HepG2 (cell line): ENCODE measurements around the gene SH2D3A. TPM values are rescaled to one million over a fixed set of nuclear protein-coding genes. Genes with fewer than 3 reads are reported as not detected.

Experiments used
- ATAC-seq: fragments of 200-7000 bp; cut with Tn5 transposase; 3 replicates; pipeline ENCODE4 v1.9.1; 2020; ENCODE audit warnings: mild to moderate bottlenecking, moderate library complexity
- BruUV-seq: library from RNA; stranded (reverse); fragments of 400-500 nt; replicated peaks from 2 replicates; lab custom pipeline; 2021; lab: Mats Ljungman, UMichigan
- CTCF ChIA-PET: fragments of 300-600 bp; formaldehyde crosslinking; extraction: SDS; loops from one replicate; lab custom pipeline; 2021; ENCODE audit warnings: low total read pairs, inconsistent platforms, low intra/inter-chr PET ratio; lab: Yijun Ruan, JAX
- POLR2A ChIA-PET: fragments of 350-600 bp; sonication (Branson Sonifier 250); formaldehyde crosslinking; loops from one replicate; lab custom pipeline; 2020; ENCODE audit warnings: antibody characterized with exemption, inconsistent platforms; lab: Yijun Ruan, JAX
- DNase-seq: peaks from one replicate; pipeline ENCODE4 v3.0.0-alpha.2; 2015; ENCODE audit warnings: low spot score
- FAIRE-seq: peaks from 3 replicates; lab custom pipeline; 2011; peaks lifted over from hg19 to GRCh38; lab: Jason Lieb, UNC
- H2AFZ ChIP-seq: one replicate; pipeline ENCODE4 v1.6.1; 2011; ENCODE audit warnings: low read length, inconsistent platforms
- H3K27ac ChIP-seq: fragments of 300-600 bp; 3 replicates; pipeline ENCODE4 v1.8.0; 2011; ENCODE audit warnings: mixed run types, mild to moderate bottlenecking, mixed read lengths, low read length, inconsistent platforms; ENCODE audit not compliant: insufficient read depth; ENCODE audit errors: extremely low read length
- H3K27me3 ChIP-seq, 2 experiments: fragments of 200-600 bp in 1 of 2; 2 replicates in 1 of 2; 3 replicates in 1 of 2; pipeline versions ENCODE4 v1.6.0 to v1.8.0; 2011; ENCODE audit warnings: low read length in 2 of 2, mild to moderate bottlenecking in 2 of 2, moderate library complexity in 2 of 2, inconsistent platforms in 1 of 2; ENCODE audit not compliant: insufficient read depth in 2 of 2, control insufficient read depth in 1 of 2
- H3K36me3 ChIP-seq, 2 experiments: fragments of 200-600 bp in 1 of 2; replicated peaks in 1 of 2; 2 replicates in 1 of 2; 3 replicates in 1 of 2; pipeline versions ENCODE4 v1.5.1 to v1.8.0; 2011; ENCODE audit warnings: low read length in 2 of 2, inconsistent platforms in 1 of 2; ENCODE audit not compliant: insufficient read depth in 2 of 2, control insufficient read depth in 1 of 2
- H3K4me1 ChIP-seq: 2 replicates; pipeline ENCODE4 v1.5.1; 2012; ENCODE audit warnings: low read length, inconsistent platforms; ENCODE audit not compliant: insufficient read depth
- H3K4me2 ChIP-seq: 2 replicates; pipeline ENCODE4 v1.6.0; 2011; ENCODE audit warnings: low read depth, low read length, inconsistent platforms
- H3K4me3 ChIP-seq, 3 experiments: fragments of 200-600 bp in 1 of 3; sonication (generic), shearing (Covaris generic) in 1 of 3; replicated peaks in 1 of 3; 2 replicates each; pipeline ENCODE4 v1.5.1; 2011 to 2016; ENCODE audit warnings: low read length in 3 of 3, inconsistent platforms in 2 of 3, low read depth in 2 of 3, mild to moderate bottlenecking in 2 of 3, control low read depth in 1 of 3, mixed read lengths in 1 of 3; ENCODE audit not compliant: insufficient read depth in 1 of 3
- H3K79me2 ChIP-seq: one replicate; pipeline ENCODE4 v1.6.1; 2011; ENCODE audit warnings: low read length, inconsistent platforms; ENCODE audit not compliant: insufficient read depth
- H3K9ac ChIP-seq: 2 replicates; pipeline ENCODE4 v1.6.0; 2011; ENCODE audit warnings: mild to moderate bottlenecking, low read depth, low read length, inconsistent platforms; ENCODE audit not compliant: insufficient read depth
- H3K9me3 ChIP-seq: 2 replicates; pipeline ENCODE4 v1.5.1; 2012; ENCODE audit warnings: mild to moderate bottlenecking, low read length
- H4K20me1 ChIP-seq: 2 replicates; pipeline ENCODE4 v1.6.0; 2011; ENCODE audit warnings: inconsistent platforms, mild to moderate bottlenecking, low read length, moderate library complexity; ENCODE audit not compliant: insufficient read depth
- CHD4 ChIP-seq: fragments of 200-600 bp; sonication (generic); IDR thresholded peaks from 2 replicates; pipeline ENCODE4 v1.7.0; 2017; ENCODE audit warnings: mild to moderate bottlenecking, low read length, borderline replicate concordance
- GPN1 ChIP-seq: sonication (generic); formaldehyde crosslinking; IDR thresholded peaks from 2 replicates; pipeline ENCODE4 v1.5.1; 2020; ENCODE audit warnings: missing genetic modification reagents, borderline replicate concordance
- HHEX ChIP-seq: IDR thresholded peaks from 2 replicates; pipeline ENCODE4 v1.6.1; 2016; ENCODE audit warnings: control low read depth
- KLF13 ChIP-seq: sonication (generic); formaldehyde crosslinking; IDR thresholded peaks from 2 replicates; pipeline ENCODE4 v1.4.0; 2020; ENCODE audit warnings: mild to moderate bottlenecking, missing genetic modification reagents
- NCOA5 ChIP-seq: sonication (generic); formaldehyde crosslinking; IDR thresholded peaks from 2 replicates; pipeline ENCODE4 v1.4.0; 2020; ENCODE audit warnings: missing genetic modification reagents
- NRL ChIP-seq: sonication (generic); formaldehyde crosslinking; IDR thresholded peaks from 2 replicates; pipeline ENCODE4 v1.5.0; 2020; ENCODE audit warnings: missing genetic modification reagents, mild to moderate bottlenecking, moderate library complexity, borderline replicate concordance
- POLR2AphosphoS5 ChIP-seq: IDR thresholded peaks from 2 replicates; pipeline ENCODE4 v1.6.1; 2012; ENCODE audit warnings: low read depth, low read length
- RFX3 ChIP-seq: IDR thresholded peaks from 2 replicates; pipeline ENCODE4 v1.6.1; 2016; ENCODE audit warnings: missing biosample characterization, missing genetic modification reagents
- SAP130 ChIP-seq: IDR thresholded peaks from 2 replicates; pipeline ENCODE4 v1.6.1; 2016; ENCODE audit warnings: low read depth
- TEAD3 ChIP-seq: optimal IDR thresholded peaks from 2 replicates; pipeline ENCODE3; 2016; ENCODE audit warnings: borderline replicate concordance
- TRAFD1 ChIP-seq: sonication (generic); formaldehyde crosslinking; IDR thresholded peaks from 2 replicates; pipeline ENCODE4 v1.5.1; 2020; ENCODE audit warnings: missing genetic modification reagents, mild to moderate bottlenecking, borderline replicate concordance
- UBTF ChIP-seq: sonication (generic); formaldehyde crosslinking; IDR thresholded peaks from 2 replicates; pipeline ENCODE4 v1.4.0; 2020; ENCODE audit warnings: mild to moderate bottlenecking, missing genetic modification reagents
- ZBTB38 ChIP-seq: sonication (generic); formaldehyde crosslinking; IDR thresholded peaks from 2 replicates; pipeline ENCODE4 v1.5.1; 2020; ENCODE audit warnings: mild to moderate bottlenecking, missing genetic modification reagents
- ZEB1 ChIP-seq: IDR thresholded peaks from 2 replicates; pipeline ENCODE4 v1.6.1; 2012; ENCODE audit warnings: mild to moderate bottlenecking, low read depth, inconsistent platforms; ENCODE audit not compliant: insufficient replicate concordance
- ZFP37 ChIP-seq: sonication (generic); formaldehyde crosslinking; IDR thresholded peaks from 2 replicates; pipeline ENCODE4 v1.4.0; 2020; ENCODE audit warnings: missing genetic modification reagents, borderline replicate concordance
- ZNF468 ChIP-seq: sonication (generic); formaldehyde crosslinking; IDR thresholded peaks from 2 replicates; pipeline ENCODE4 v1.8.0; 2022; ENCODE audit warnings: mild to moderate bottlenecking, moderate library complexity, missing genetic modification reagents
- ZNF496 ChIP-seq: sonication (generic); formaldehyde crosslinking; IDR thresholded peaks from 2 replicates; pipeline ENCODE4 v1.8.1; 2023; ENCODE audit warnings: mild to moderate bottlenecking, moderate library complexity, missing genetic modification reagents; ENCODE audit not compliant: insufficient replicate concordance
- ZNF558 ChIP-seq: sonication (generic); formaldehyde crosslinking; IDR thresholded peaks from 2 replicates; pipeline ENCODE4 v1.9.0; 2022; ENCODE audit warnings: mild to moderate bottlenecking, missing genetic modification reagents, borderline replicate concordance
- ZNF563 ChIP-seq: sonication (generic); formaldehyde crosslinking; IDR thresholded peaks from 2 replicates; pipeline ENCODE4 v1.8.0; 2022; ENCODE audit warnings: mild to moderate bottlenecking, moderate library complexity, missing genetic modification reagents
- ZNF761 ChIP-seq: sonication (generic); formaldehyde crosslinking; conservative IDR thresholded peaks from 2 replicates; pipeline ENCODE4 v1.4.0; 2020; ENCODE audit warnings: mild to moderate bottlenecking, missing genetic modification reagents
- WGBS: methylation state at CpG from one replicate; pipeline ENCODE4 v1.1.6; 2017; ENCODE audit warnings: low lambda C conversion rate; 5-methylcytosine and 5-hydroxymethylcytosine counted together
- in situ Hi-C: cut with HindIII; loops from 2 replicates; pipeline ENCODE4 v1.10.0; 2017; ENCODE audit warnings: low pct_unique_long_range_greater_than_20kb; ENCODE audit not compliant: extremely low pct_ligation_motif_present
- intact Hi-C: fragments of 100-400 bp; cut with micrococcal nuclease; formaldehyde crosslinking; loops from one replicate; pipeline ENCODE4 v1.10.0; 2022; ENCODE audit not compliant: unreplicated experiment
- polyA plus RNA-seq, 8 experiments: library from polyadenylated mRNA; depleted of rRNA in 3 of 8; stranded (reverse) in 7 of 8; unstranded in 1 of 8; fragments of >200 nt; fragmentation: Illumina TruSeq in 4 of 8; extraction: Trizol in 4 of 8; gene quantifications; 2 replicates each; pipeline versions ENCODE4 v1.2.1 to v1.2.3, GENCODE V29; 2011 to 2016; ENCODE audit warnings: low read depth in 4 of 8, missing spikeins in 1 of 8, mixed read lengths in 1 of 8; ENCODE audit not compliant: insufficient read depth in 1 of 8
- total RNA-seq, 5 experiments: library from RNA; depleted of rRNA; stranded (reverse); fragments of >200 nt; fragmentation: Illumina TruSeq; extraction: Trizol; gene quantifications; 2 replicates each; pipeline ENCODE4 v1.2.3, GENCODE V29; 2016; ENCODE audit warnings: low read depth in 1 of 5

SH2D3A gene
- total and polyA plus RNA-seq, 2 of the 13 experiments (the other 11 are each of a cell fraction or from before 2014, with no cell fraction given) = 1.0 to 2.2 TPM

GRCh38 chr19:6766357-6767080, 716 bp downstream of the SH2D3A start (continued):
- TF ChIP-seq ZNF558 (CRISPR knock-in tag) (no peak), ZNF468 (CRISPR knock-in tag) (no peak), HHEX (CRISPR knock-in tag) (no peak)
- TF ChIP-seq, all 625 proteins: peak for 9

GRCh38 chr19:6765738-6766356, 1.4 kb downstream of the SH2D3A start:
- peak; percentile 19 for DNase-seq
- peak overlapping the region in 1 of 3 experiments; percentile 73; a peak in 2 of 6 replicates for H3K4me3 ChIP-seq
- no peak overlapping the region for H3K9ac ChIP-seq
- ChIA-PET POLR2A (interaction anchor here (0.6 to 1.0 kb wide), 2 partner anchors 36 to 94 kb away, joined by 3 read pairs; no protein-coding TSS in a partner anchor), CTCF (no interaction called here)
- no peaks in the 10 kb centered on the region for H3K9me3 ChIP-seq
- no peak overlapping the region for H3K27ac ChIP-seq
- H3K4me1 ChIP-seq = peaks cover 40% of the 10 kb centered on the region
- WGBS = 7% methylated on average over 5 of the region's 8 CpGs
- H2AFZ ChIP-seq = no peak overlapping the region
- no peaks in the 10 kb centered on the region for H3K27me3 ChIP-seq
- no TSS peak for BruUV-seq
- no peak for ATAC-seq
- intact Hi-C loops (no loop called here), in situ Hi-C loops (no loop called here)
- no peaks in the 10 kb centered on the region for H3K79me2 ChIP-seq
- H3K4me2 ChIP-seq = peak overlapping the region; percentile 86
- H4K20me1 ChIP-seq = no peaks in the 10 kb centered on the region
- no peak for FAIRE-seq
- no peaks in the 10 kb centered on the region for H3K36me3 ChIP-seq
- TF ChIP-seq ZBTB38 (CRISPR knock-in tag) (0 out of 2 replicates have a peak, but pooled peaks have one; percentile 12), POLR2AphosphoS5 (no peak), GPN1 (CRISPR knock-in tag) (no peak), UBTF (CRISPR knock-in tag) (no peak), KLF13 (no peak), ZEB1 (peak; percentile 98), CHD4 (no peak), SAP130 (CRISPR knock-in tag) (peak; percentile 32; the same call in 1 of the 2 replicates), ZNF563 (CRISPR knock-in tag) (0 out of 2 replicates have a peak, but pooled peaks have one; percentile 34), NCOA5 (no peak), ZNF496 (CRISPR knock-in tag) (no peak), ZNF761 (no peak), RFX3 (CRISPR knock-in tag) (no peak), TEAD3 (CRISPR knock-in tag) (peak; percentile 67), ZFP37 (no peak), TRAFD1 (no peak), NRL (no peak)
